ENCODE measurements around the gene BABAM2.
"Not testable (repeated sequence)": the region's sequence is repeated elsewhere in the genome, so short reads cannot be mapped to it uniquely, and the experiment has no call there.

Gene BABAM2

DNA sequence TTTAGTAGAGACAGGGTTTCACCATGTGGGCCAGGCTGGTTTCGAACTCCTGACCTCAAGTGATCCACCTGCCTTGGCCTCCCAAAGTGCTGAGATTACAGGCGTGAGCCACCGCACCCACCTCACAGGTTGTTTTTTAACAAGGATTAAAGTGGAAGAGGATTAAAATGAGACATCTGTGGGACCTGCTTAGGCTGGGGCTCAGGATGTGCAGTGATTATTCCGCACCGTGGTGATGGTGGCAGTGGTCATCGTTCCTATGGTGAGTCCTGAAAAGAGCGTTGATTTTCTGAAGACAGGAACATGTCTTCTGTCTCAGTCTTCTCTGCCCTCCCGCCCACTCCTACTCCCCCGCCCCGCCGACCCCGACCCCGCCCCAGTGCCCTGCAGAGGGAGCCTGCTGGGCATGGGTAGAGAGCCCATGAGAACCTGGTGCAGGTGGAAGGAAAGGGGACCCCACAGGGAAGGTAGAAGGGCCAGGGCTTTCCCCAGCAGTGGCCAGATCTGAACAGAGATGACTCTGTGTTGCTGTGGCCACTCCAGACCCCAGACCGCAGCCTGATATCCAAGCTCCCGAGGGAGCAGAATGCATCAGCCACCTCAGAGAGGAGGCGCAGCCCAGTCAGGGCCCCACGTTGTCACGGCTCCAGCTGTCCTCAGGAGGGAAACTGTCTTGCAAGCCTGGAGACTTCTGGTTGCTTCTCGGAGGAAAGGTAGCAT is 467.6 kb downstream of the BABAM2 start:
- no peak for DNase-seq (ENCODE audit: extremely low spot score, insufficient read length, low read depth)
- no peak for FAIRE-seq

DNA sequence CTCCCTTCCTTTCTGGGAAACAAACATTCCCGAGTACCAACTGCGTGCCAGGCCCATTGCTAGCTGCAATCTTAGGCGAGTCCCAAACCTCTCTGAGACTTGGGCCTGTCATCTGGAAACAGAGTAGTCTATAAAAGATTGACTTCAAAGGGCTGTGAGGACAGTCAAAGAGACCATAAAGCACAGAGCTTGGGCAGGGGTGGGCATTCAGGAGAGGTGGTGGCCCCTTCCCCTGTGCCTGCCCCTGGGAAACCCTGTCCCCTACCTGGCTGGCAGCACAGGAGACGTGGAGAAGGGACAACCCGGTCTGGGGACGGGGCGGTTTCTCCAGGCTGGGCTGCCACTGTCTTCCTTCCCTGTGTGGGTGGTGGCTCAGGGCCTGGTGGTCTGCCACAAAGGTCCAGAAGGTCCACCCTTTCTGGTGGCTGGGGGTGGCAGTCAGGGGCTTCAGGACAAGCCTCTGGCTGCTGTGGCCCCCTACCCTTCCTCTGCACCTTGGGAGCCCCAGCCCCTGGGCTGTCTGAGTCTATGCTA is 468.2 kb downstream of the BABAM2 start:
- no peak for FAIRE-seq
- no peak for DNase-seq (ENCODE audit: extremely low spot score, insufficient read length, low read depth)

DNA sequence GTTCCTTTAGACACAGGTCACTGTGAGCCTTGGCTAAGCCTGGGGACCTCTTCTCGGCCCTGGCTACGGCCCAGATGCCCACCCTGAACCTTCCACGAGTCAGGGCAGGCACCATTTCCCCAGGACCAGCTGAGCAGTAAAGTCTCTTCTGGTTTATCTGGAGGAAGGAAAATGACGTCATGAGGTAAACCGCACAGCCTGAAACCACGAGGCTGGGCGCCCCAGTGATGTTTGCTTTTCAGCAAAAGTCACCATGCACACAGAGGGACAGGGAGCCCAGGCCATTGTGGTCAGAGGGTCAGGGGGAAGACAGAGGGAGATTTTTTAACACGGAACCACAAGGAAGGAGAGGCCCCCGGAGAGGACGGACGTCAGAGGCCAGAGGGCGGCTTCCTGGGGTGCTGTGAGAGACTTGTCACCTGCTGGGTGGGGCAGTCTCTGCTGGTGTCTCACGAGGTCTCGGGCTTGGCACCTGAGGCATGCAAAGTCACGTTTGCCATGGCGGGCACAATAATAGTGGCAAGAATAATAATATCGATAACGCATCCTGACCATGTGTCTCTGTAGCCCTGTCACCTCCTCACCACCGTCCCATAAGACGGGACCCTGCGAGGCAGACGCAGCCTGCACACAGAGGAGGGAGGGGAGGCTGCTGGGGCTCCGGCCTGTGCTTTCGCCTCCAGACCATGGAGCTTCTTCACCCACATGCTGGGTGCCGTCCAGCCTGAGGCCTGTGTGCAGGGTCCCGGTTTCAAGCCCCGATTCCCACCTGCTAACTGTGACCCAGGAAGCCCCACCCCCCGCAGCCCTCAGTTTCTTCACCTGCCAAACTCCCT is 468.9 kb downstream of the BABAM2 start:
- peak; percentile 61 for DNase-seq (ENCODE audit: extremely low spot score, insufficient read length, low read depth)
- peak; percentile 92 for FAIRE-seq

DNA sequence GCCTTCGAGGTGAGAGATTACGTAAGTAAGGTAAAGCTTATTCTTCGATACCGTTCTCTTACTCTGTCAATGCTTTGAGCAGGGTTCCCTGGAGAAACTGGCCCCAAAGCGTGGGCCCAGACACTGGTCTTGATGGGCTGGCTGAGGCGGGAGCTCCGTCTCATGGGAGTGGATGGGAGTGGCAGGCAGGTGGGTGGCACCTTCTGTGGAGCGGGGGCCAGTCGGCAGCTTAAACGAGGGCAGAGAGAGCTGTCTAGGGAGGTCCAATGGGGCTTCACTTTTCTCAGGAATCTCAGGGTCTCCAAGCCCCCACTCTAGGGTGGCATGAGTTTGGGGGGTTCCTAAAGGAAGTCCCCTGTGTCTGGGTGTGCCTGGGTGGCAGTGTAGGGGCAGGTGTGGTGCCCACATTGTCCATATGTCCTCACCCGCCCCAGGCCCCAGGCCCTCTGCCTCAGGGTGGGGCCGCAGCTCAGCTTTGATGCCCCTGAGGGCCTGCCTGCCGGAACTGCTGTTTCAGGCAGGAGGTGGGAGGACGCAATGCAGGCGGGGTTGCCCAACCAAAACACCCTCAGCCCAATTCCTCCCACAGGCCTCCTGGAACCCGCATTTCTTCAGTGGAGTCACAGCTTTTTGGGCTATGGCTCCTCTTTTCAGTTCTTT is 469.7 kb downstream of the BABAM2 start:
- FAIRE-seq (no peak), DNase-seq (ENCODE audit: extremely low spot score, insufficient read length, low read depth) (no peak)

DNA sequence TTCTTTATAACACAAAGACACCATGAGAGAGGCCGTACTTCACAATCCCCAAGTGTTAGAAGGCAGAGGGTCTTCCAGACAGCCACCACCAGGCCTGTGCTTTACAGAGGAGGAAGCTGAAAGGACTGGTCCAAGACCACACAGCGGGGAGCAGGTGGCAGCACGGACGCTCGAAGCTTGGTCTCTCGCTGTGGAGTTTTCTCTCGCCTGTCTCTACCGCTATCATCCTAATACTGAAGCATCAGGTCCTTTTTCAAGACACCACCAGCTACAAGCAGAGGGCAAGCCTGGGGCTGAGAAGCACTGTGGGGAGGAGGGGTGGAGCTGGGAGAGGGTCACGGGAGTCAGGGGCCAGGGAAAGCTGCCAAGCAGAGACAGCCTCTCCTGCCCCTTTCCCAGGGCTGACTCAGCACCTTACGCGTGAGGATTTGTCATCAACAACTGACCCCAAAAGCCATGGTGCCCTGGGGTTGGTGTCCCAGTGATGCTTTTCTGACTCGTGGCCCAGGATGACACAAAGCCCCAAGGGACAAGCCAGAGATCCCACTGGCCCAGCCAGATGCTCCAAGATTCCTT is 470.3 kb downstream of the BABAM2 start:
- DNase-seq (ENCODE audit: extremely low spot score, insufficient read length, low read depth), result no peak
- FAIRE-seq, result no peak

DNA sequence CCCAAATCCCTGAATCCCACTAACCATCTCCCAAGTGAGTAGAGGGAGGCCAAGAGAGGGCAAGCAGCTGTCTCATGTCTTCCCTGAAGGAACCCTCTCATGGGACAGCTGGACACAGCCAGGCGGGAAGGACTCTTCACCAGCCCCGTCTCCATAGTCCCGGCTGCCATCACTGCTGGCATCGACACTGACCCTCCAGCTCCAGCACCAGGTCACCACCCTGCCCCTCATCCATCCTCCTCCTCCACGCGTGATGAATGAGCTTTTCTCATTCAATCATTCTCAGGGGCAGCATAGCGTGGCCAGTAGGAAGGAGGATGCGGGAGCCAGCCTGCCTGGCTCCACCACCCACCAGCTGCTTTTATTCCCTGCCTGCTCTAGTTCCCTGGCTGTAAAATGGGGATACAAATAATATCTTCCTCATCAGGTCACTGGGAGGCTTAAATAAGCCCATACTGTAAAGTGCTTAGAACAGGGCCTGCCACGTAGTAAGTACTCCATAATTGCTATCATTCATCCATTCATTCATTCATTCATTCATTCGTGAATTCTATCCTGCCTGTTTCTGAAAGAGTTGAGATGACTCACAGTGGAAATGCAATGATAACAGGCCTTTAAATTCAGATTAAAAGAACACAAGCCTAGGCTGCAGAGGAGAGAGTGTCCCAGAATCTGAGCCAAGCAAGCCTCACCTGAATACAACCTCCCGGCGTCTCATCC is 471.6 kb downstream of the BABAM2 start:
- DNase-seq (ENCODE audit: extremely low spot score, insufficient read length, low read depth), result no peak
- no peak for FAIRE-seq

DNA sequence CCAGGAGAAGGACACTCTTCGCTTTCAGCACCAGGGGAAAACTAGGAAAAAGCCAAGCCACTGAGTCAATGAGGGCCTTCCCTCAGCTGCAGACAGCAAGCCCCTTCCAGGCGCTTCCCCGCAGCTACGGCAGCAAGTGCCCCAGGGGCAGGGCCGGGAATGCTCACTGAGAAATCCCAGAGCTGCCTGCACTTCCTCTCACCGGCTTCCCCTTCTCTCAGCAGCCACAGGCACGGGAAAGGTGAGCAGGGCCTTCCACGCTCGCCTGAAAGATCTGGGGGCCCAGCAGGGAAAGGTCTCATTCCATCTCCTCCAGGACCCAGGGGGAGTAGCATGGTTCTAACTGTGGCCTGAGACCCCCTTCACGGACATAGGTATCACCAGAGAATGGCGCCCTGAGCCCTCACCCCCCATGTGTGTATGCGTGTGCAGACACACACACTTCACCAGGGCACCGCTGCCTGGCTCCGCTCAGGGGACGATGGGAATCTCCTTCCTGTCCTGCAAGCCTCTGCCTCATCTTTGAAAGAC is 472.5 kb downstream of the BABAM2 start:
- FAIRE-seq (no peak), DNase-seq (ENCODE audit: extremely low spot score, insufficient read length, low read depth) (no peak)

DNA sequence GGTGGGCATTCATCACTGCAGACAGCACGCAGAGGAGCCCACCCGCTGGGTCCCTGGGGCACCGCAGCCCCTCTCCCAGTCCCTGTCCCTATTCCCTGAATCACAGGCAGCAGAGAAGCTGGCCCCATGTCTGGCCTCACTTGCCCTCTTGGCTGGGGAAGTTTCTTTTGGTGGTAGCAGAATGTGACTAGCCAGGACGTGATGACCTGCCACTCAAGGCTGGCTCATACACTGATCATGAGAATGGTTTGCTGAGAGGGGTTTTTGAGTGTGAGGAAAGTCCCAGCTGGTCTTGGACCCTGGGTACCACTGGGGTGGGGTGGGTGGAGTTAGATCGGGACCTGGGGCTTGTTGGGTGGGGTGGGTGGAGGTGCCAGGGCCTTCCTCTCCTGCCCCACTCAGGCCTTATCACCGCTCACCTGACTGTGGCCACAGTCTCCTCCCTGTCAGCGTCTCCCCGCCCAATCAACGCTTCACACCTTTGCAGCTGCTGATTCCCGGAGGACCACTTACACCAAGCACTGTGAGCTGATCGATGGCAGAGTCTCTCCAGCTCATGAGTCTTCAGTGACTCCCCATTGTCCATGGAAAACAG is 473.3 kb downstream of the BABAM2 start:
- DNase-seq (ENCODE audit: extremely low spot score, insufficient read length, low read depth) (no peak), FAIRE-seq (no peak)

DNA sequence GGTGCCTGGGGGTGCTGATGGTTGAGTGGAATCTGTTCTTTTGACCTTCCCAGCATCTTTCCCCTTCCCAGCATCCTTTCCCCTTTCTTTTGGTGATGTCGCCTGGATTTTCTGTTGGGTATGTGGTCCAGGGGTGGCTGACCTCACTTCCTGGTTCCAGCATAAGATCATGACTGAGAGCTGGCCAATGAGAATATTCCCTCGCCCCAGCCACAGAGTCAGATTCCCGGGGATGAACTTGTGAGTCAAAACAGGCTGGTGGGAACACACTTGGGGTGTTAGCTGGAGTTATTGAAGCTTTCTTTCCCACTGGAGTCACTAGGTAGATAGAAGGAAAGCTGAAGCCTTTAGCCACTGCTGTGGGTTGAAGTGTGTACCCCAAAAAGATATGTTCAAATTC is 474.1 kb downstream of the BABAM2 start:
- DNase-seq (ENCODE audit: extremely low spot score, insufficient read length, low read depth), result no peak
- no peak for FAIRE-seq

DNA sequence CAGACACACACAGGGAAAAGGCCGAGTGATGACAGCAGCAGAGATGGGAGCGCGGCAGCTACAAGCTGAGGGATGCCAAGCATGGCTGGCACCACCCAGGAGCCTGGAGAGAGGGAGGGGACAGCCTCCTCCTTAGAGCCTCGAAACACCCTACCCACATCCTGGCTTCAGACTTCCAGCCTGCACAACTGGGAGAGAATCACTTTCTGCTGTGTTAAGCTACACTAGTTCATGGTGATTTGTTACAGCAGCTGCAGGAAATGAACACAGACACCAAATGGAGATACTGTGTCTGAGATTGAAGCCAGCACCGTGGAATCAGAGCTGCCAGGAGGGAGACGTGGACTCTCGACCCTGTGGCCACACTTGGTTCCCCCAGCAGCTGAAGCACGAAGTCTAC is 474.6 kb downstream of the BABAM2 start:
- DNase-seq (ENCODE audit: extremely low spot score, insufficient read length, low read depth), result no peak
- no peak for FAIRE-seq

DNA sequence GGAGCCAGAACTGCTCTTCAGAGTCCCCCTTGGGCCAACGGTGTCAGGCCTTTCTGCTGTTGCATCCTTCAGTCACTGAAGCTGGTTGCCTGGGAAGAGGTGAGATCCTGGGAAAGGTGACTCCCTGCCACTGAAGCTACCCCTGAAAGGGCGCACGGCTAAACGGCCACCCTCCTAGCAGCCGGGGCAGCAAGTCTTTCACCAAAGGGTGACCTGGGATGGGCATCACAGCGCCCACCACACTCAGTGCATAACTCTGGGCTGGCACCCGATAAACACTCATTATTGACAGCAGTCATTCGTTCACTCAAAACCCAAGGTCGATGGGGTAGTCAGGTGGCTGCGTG is 475.6 kb downstream of the BABAM2 start:
- FAIRE-seq (no peak), DNase-seq (ENCODE audit: extremely low spot score, insufficient read length, low read depth) (no peak)

DNA sequence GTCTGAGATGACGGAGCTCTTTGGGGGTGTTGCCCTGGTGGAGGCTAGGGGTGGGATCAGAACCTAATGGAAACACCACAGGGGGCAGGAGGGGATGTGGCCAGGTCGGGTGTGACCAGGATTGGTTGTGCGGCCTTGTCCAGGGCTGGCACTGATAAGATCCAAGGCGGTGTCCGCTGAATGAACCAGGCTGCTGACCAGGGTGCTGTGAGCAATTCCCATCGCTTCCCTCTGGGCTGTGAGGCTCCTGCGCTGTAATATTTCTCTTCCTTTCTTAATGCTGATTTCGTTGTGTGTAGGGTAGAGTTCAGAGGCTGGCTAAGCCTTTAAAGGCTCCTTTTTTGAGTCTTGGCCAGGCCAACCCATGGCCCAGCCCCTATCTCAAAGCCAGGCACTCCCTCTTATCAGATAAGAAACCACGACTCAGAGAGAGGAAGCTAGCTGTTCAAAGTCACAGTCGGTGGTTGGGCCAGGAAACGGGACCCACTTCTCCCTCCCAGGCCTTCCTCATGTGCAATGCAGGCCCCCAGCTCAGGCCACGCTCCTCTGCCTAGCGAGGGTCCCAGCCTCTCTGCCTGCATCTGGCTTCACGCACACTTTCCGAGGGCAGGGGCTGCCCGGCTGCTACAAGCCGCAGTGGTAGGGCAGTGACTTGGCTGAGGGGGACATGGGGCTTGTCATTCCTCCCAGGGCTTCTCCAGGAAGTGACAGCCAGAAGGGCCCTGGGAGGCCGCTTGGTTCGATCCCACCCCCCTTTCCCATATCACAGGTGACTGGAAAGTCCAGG is 476.2 kb downstream of the BABAM2 start:
- DNase-seq (ENCODE audit: extremely low spot score, insufficient read length, low read depth) (no peak), FAIRE-seq (no peak)

DNA sequence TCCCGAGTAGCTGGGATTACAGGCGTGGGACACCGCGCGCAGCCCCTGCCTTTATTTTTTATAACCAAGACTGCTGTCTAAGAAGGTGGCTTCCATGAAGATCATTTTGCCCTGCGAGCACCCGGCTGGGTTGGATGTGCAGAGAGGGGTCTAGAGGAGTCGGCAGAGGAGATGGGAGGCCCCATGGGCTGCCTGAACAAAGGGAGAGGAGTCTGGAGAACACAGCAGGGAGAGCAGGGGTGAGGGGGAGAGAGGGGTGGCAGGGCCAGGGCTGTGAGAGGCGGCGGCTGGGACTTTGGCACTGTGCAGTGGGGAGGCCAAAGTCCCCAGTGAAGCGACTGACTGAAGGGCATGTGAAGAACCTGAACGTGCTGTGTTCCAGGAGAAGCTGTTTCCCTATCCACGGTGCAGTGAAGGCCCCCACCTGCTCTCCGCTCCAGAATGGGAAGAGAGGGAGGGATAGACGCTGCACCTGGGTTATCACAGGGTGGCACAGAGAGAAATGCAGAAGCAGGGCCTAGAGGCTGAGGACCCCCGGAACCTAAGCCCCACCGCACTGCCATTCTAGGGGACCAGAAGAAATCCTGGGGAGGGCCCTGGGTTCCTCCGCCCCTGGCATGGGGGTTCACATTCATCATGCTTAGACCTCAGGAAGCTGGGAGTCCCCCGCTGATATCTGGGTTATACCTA is 477.3 kb downstream of the BABAM2 start:
- no peak for FAIRE-seq
- DNase-seq (ENCODE audit: extremely low spot score, insufficient read length, low read depth), result no peak

DNA sequence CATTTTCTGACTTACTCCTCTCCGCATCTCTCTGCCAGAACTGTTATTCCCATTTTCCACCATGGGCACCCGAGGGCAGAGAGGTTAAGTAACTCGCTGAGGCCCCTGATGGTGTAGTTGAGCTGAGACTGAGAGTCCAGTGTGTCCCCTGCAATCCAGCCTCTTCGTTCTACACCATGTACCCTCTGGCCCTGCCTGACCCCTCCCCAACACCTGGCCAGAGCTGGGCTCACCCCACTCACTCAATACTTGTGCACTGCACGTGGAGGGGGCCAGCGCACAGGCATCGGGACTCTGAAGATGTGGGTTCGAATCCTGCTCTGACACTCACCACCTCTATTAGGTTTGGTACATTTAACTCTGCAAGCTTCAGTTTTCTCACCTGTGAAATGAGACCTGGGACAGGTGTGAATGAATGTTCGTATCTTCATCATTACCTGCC is 477.8 kb downstream of the BABAM2 start:
- DNase-seq (ENCODE audit: extremely low spot score, insufficient read length, low read depth) (no peak), FAIRE-seq (no peak)

DNA sequence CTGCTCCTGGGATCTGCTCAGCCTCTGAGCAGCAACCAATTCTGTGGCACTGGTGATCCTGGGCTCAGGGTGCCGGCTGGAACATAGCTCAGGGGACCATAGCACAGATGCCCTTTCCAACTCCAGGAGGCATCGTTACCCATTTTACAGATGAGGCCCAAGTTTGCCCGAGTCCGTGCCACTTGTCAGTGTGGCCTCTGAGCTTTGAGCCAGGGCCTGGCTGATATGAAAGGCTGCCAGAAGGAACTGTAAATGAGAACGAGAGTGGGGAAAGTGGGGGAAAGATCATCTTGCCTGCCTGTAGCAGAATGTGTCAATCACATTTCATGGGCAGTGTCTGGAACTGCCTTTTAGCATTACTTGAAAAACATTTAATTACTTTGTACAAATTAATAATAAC is 478.8 kb downstream of the BABAM2 start:
- DNase-seq (ENCODE audit: extremely low spot score, insufficient read length, low read depth), result no peak
- no peak for FAIRE-seq

DNA sequence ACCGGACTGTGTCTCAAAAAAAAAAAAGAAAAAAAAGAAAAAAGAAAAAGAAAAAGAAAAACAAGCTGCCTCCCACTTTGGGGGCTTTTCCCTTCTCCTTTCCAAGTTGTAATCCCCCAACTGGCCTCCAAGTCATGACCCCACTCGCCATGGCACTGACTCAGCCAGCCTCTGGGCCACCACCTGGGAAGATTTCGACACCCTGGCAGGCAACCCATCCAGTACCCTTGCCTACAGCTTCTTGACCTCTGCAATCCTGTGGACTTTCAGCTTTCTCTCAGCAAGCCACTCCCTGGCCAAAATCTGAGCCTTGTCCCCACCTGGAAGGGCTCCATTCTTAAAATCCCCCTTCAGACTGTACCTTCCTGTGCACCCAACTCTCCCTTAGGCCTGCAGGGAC is 479.8 kb downstream of the BABAM2 start:
- DNase-seq (ENCODE audit: extremely low spot score, insufficient read length, low read depth), result no peak
- no peak for FAIRE-seq

DNA sequence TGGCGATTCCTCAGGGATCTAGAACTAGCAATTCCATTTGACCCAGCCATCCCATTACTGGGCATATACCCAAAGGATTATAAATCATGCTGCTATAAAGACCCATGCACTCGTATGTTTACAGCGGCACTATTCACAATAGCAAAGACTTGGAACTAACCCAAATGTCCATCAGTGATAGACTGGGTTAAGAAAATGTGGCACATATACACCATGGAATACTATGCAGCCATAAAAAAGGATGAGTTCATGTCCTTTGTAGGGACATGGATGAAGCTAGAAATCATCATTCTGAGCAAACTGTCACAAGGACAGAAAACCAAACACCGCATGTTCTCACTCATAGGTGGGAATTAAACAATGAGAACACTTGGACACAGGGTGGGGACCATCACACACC is 481.2 kb downstream of the BABAM2 start:
- not testable (repeated sequence) for FAIRE-seq; DNase-seq (ENCODE audit: extremely low spot score, insufficient read length, low read depth)

DNA sequence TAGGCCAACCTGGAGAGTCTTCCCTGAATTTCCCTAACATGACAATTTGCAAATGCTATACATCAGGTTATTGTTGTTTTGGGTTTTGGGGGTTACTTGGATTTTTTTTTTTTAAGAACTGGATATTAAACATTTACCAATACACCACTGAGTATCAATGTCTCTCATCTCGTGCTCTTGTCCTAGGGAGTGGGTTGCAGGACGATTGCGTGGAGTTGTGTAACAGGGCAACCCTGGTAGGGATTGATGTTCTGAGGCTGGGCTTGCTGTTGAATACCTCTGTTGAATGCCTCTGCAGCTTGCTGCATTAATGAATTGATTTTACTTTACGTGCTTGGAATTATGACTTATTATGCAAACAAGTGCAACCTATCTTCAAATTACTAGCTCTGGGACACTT is 483.3 kb downstream of the BABAM2 start:
- DNase-seq (ENCODE audit: extremely low spot score, insufficient read length, low read depth) (no peak), FAIRE-seq (no peak)
